Activated naive CD4-positive, alpha-beta T cell treated with anti-CD3 and anti-CD28 coated beads, Interleukin-2, amount 50 U/mL, for 72 hours (primary cell): ENCODE measurements around the gene SEC23B. TPM values are rescaled to one million over a fixed set of nuclear protein-coding genes. Genes with fewer than 3 reads are reported as not detected.
"Not testable (repeated sequence)": the region's sequence is repeated elsewhere in the genome, so short reads cannot be mapped to it uniquely, and the experiment has no call there.

Experiments used
- ATAC-seq, 2 donors: fragments of 150-1000 bp; cut with Tn5 transposase; 2 replicates each; pipeline ENCODE4 v1.10.0; 2021; ENCODE audit warnings: mild to moderate bottlenecking in 2 of 2, moderate library complexity in 2 of 2
- DNase-seq, 2 donors: peaks; one replicate each; pipeline ENCODE4 v3.0.0; 2021 to 2022; ENCODE audit warnings: low spot score in 2 of 2
- H3K27ac Mint-ChIP-seq, 2 donors: one replicate each; pipeline ENCODE4 v1.8.0; 2022; ENCODE audit warnings: mild to moderate bottlenecking in 2 of 2, mixed read lengths in 2 of 2
- H3K36me3 Mint-ChIP-seq, 2 donors: one replicate each; pipeline ENCODE4 v1.8.0; 2022; ENCODE audit warnings: mixed read lengths in 2 of 2
- H3K9me3 Mint-ChIP-seq, 2 donors: one replicate each; pipeline ENCODE4 v1.8.0; 2022; ENCODE audit warnings: mixed read lengths in 2 of 2
- total RNA-seq, 2 donors: library from RNA; stranded (reverse); gene quantifications; one replicate each; pipeline ENCODE4 v1.2.3, GENCODE V29; 2022

SEC23B gene
- total RNA-seq, 2 donors from 2014 or later = 92.2 to 97.0 TPM

GRCh38 chr20:18513208-18513607, 5.5 kb downstream of the SEC23B start:
- Mint-ChIP-seq H3K9me3 (no peaks in the 10 kb centered on the region), H3K36me3 (peaks cover 4 to 40% of the 10 kb centered on the region in 2 donors), H3K27ac (peak overlapping the region in 1 of 2 donors; percentile 73)
- DNase-seq (no peak), ATAC-seq (no peak)

GRCh38 chr20:18514127-18514526, 6.4 kb downstream of the SEC23B start:
- no peaks in the 10 kb centered on the region for H3K9me3 Mint-ChIP-seq
- DNase-seq = no peak
- no peak overlapping the region for H3K27ac Mint-ChIP-seq

GRCh38 chr20:18515973-18516372, 8.2 kb downstream of the SEC23B start:
- DNase-seq = no peak
- Mint-ChIP-seq H3K27ac (no peak overlapping the region), H3K36me3 (peaks cover 0 to 14% of the 10 kb centered on the region in 2 donors), H3K9me3 (no peaks in the 10 kb centered on the region)
- no peak for ATAC-seq

More at GRCh38 chr20:18514127-18514526, 6.4 kb downstream of the SEC23B start:
- H3K36me3 Mint-ChIP-seq = peaks cover 0 to 31% of the 10 kb centered on the region in 2 donors
- ATAC-seq = no peak

- not testable (repeated sequence) for DNase-seq, H3K27ac Mint-ChIP-seq, H3K9me3 Mint-ChIP-seq, ATAC-seq
- peaks cover 6 to 19% of the 10 kb centered on the region in 2 donors for H3K36me3 Mint-ChIP-seq
Measured at GRCh38 chr20:18522066-18522465, 14.3 kb downstream of the SEC23B start.

- Mint-ChIP-seq H3K27ac (peak overlapping the region in 1 of 2 donors; percentile 86), H3K36me3 (peaks cover 6 to 19% of the 10 kb centered on the region in 2 donors), H3K9me3 (no peaks in the 10 kb centered on the region)
- DNase-seq (no peak), ATAC-seq (no peak)
Measured at GRCh38 chr20:18523066-18523465, 15.3 kb downstream of the SEC23B start.

GRCh38 chr20:18524646-18525045, 16.9 kb downstream of the SEC23B start:
- no peaks in the 10 kb centered on the region for H3K9me3 Mint-ChIP-seq
- no peak for ATAC-seq

GRCh38 chr20:18526761-18527160, 19.0 kb downstream of the SEC23B start:
- DNase-seq, ATAC-seq, H3K9me3 Mint-ChIP-seq, H3K27ac Mint-ChIP-seq: not testable (repeated sequence)
- H3K36me3 Mint-ChIP-seq = peaks cover 22 to 37% of the 10 kb centered on the region in 2 donors

More at GRCh38 chr20:18524646-18525045, 16.9 kb downstream of the SEC23B start:
- peaks cover 17 to 34% of the 10 kb centered on the region in 2 donors for H3K36me3 Mint-ChIP-seq
- H3K27ac Mint-ChIP-seq = peak overlapping the region in 1 of 2 donors; percentile 38
- DNase-seq = no peak

GRCh38 chr20:18527339-18527738, 19.6 kb downstream of the SEC23B start:
- DNase-seq = no peak
- ATAC-seq = no peak
- H3K36me3 Mint-ChIP-seq = peaks cover 22 to 42% of the 10 kb centered on the region in 2 donors
- peak overlapping the region in 1 of 2 donors; percentile 57 for H3K27ac Mint-ChIP-seq
- H3K9me3 Mint-ChIP-seq = no peaks in the 10 kb centered on the region

GRCh38 chr20:18527836-18528235, 20.1 kb downstream of the SEC23B start:
- H3K9me3 Mint-ChIP-seq = no peaks in the 10 kb centered on the region
- no peak for ATAC-seq
- DNase-seq = no peak
- no peak overlapping the region for H3K27ac Mint-ChIP-seq
- H3K36me3 Mint-ChIP-seq = peaks cover 27 to 42% of the 10 kb centered on the region in 2 donors

GRCh38 chr20:18529041-18529440, 21.3 kb downstream of the SEC23B start:
- no peaks in the 10 kb centered on the region for H3K9me3 Mint-ChIP-seq
- DNase-seq (no peak), ATAC-seq (no peak)
- peak overlapping the region; percentile 36 to 72 for H3K27ac Mint-ChIP-seq
- H3K36me3 Mint-ChIP-seq = peaks cover 27 to 50% of the 10 kb centered on the region in 2 donors

- Mint-ChIP-seq H3K27ac (no peak overlapping the region), H3K9me3 (no peaks in the 10 kb centered on the region), H3K36me3 (peaks cover 22 to 48% of the 10 kb centered on the region in 2 donors)
- DNase-seq = no peak
- ATAC-seq = no peak
Measured at GRCh38 chr20:18532626-18533025, 24.9 kb downstream of the SEC23B start.

- H3K27ac Mint-ChIP-seq = no peak overlapping the region
- ATAC-seq (no peak), DNase-seq (no peak)
- peaks cover 22 to 44% of the 10 kb centered on the region in 2 donors for H3K36me3 Mint-ChIP-seq
- no peaks in the 10 kb centered on the region for H3K9me3 Mint-ChIP-seq
Measured at GRCh38 chr20:18533491-18533890, 25.8 kb downstream of the SEC23B start.

GRCh38 chr20:18533978-18534644, 26.4 kb downstream of the SEC23B start:
- H3K36me3 Mint-ChIP-seq = peaks cover 16 to 38% of the 10 kb centered on the region in 2 donors
- H3K27ac Mint-ChIP-seq = no peak overlapping the region
- ATAC-seq (no peak), DNase-seq (no peak)
- H3K9me3 Mint-ChIP-seq = no peaks in the 10 kb centered on the region

GRCh38 chr20:18537651-18538050, 29.9 kb downstream of the SEC23B start:
- no peak overlapping the region for H3K27ac Mint-ChIP-seq
- no peaks in the 10 kb centered on the region for H3K9me3 Mint-ChIP-seq
- H3K36me3 Mint-ChIP-seq = peaks cover 13 to 40% of the 10 kb centered on the region in 2 donors
- DNase-seq = no peak
- no peak for ATAC-seq

GRCh38 chr20:18541741-18542140, 34.0 kb downstream of the SEC23B start:
- H3K27ac Mint-ChIP-seq = peak overlapping the region; percentile 14 to 75
- no peak for ATAC-seq
- H3K36me3 Mint-ChIP-seq = peaks cover 30 to 31% of the 10 kb centered on the region in 2 donors

GRCh38 chr20:18543216-18543615, 35.5 kb downstream of the SEC23B start:
- H3K36me3 Mint-ChIP-seq = peaks cover 27 to 30% of the 10 kb centered on the region in 2 donors
- DNase-seq = no peak
- H3K27ac Mint-ChIP-seq = peak overlapping the region; percentile 13 to 63
- H3K9me3 Mint-ChIP-seq = no peaks in the 10 kb centered on the region
- ATAC-seq = no peak

More at GRCh38 chr20:18541741-18542140, 34.0 kb downstream of the SEC23B start:
- no peaks in the 10 kb centered on the region for H3K9me3 Mint-ChIP-seq
- no peak for DNase-seq

GRCh38 chr20:18543932-18544331, 36.2 kb downstream of the SEC23B start:
- peaks cover 27 to 30% of the 10 kb centered on the region in 2 donors for H3K36me3 Mint-ChIP-seq
- ATAC-seq = no peak
- H3K9me3 Mint-ChIP-seq = no peaks in the 10 kb centered on the region
- no peak for DNase-seq
- no peak overlapping the region for H3K27ac Mint-ChIP-seq

- Mint-ChIP-seq H3K27ac (no peak overlapping the region), H3K9me3 (no peaks in the 10 kb centered on the region), H3K36me3 (peaks cover 22% of the 10 kb centered on the region in 2 donors)
- ATAC-seq (no peak), DNase-seq (no peak)
Measured at GRCh38 chr20:18545566-18545965, 37.8 kb downstream of the SEC23B start.
